Bone marrow (tissue), 2 donors: ENCODE measurements around the gene GBP5.
"Not testable (repeated sequence)": the region's sequence is repeated elsewhere in the genome, so short reads cannot be mapped to it uniquely, and the experiment has no call there.

Experiments used
- DNase-seq, 2 donors: peaks; one replicate each; lab custom pipeline; 2025; lab: John Stamatoyannopoulos, UW

Gene GBP5

GRCh38 chr1:89284078-89284763 is 11.6 kb upstream of the GBP5 start:
- DNase-seq = not testable (repeated sequence)

- no peak for DNase-seq
Observed at GRCh38 chr1:89280766-89281165, 8.1 kb upstream of the GBP5 start.

- no peak for DNase-seq
Observed at GRCh38 chr1:89279011-89279466, 6.4 kb upstream of the GBP5 start.

- DNase-seq = no peak
Observed at GRCh38 chr1:89277725-89278124, 5.1 kb upstream of the GBP5 start.

- no peak for DNase-seq
Observed at GRCh38 chr1:89276690-89277089, 4.0 kb upstream of the GBP5 start.

GRCh38 chr1:89274411-89274857 is 1.8 kb upstream of the GBP5 start:
- peak in 1 of 2 donors; percentile 70 for DNase-seq

- no peak for DNase-seq
Observed at GRCh38 chr1:89273324-89273778, 691 bp upstream of the GBP5 start.

- DNase-seq = no peak
Observed at GRCh38 chr1:89271341-89272015, 1.2 kb downstream of the GBP5 start.

- DNase-seq = no peak
Observed at GRCh38 chr1:89270423-89270822, 2.2 kb downstream of the GBP5 start.

- no peak for DNase-seq
Observed at GRCh38 chr1:89269277-89269676, 3.4 kb downstream of the GBP5 start.

GRCh38 chr1:89262643-89263042 is 10.0 kb downstream of the GBP5 start:
- DNase-seq = no peak

- no peak for DNase-seq
Observed at GRCh38 chr1:89261926-89262515, 10.6 kb downstream of the GBP5 start.

- no peak for DNase-seq
Observed at GRCh38 chr1:89260566-89261255, 11.9 kb downstream of the GBP5 start.

GRCh38 chr1:89260042-89260441 is 12.6 kb downstream of the GBP5 start:
- DNase-seq = no peak

GRCh38 chr1:89259283-89259971 is 13.2 kb downstream of the GBP5 start:
- no peak for DNase-seq

GRCh38 chr1:89257041-89257440 is 15.6 kb downstream of the GBP5 start:
- no peak for DNase-seq

- DNase-seq = not testable (repeated sequence)
Observed at GRCh38 chr1:89255581-89255980, 17.1 kb downstream of the GBP5 start.

GRCh38 chr1:89254658-89255287 is 17.9 kb downstream of the GBP5 start:
- no peak for DNase-seq

GRCh38 chr1:89243046-89243445 is 29.6 kb downstream of the GBP5 start:
- DNase-seq = no peak
